ENCODE data around the gene MTA2.

GRCh38 chr11:62610403-62610802 lies 8.7 kb upstream of the MTA2 start:
- TF ChIP-seq HDGF (IDR thresholded peaks at IDR 0.05) (no peak), CTCF (IDR thresholded peaks at IDR 0.05 in 2 of 3, conservative IDR thresholded peaks at IDR 0.05 in 1 of 3; ENCODE audit: control insufficient read depth in 2 of 3, extremely low read depth in 1 of 3, insufficient read depth in 1 of 3, low read depth in 3 of 3, low read length in 3 of 3) (no peak), MYC (IDR thresholded peaks at IDR 0.05; ENCODE audit: insufficient read depth, insufficient read length, insufficient replicate concordance, low read length, severe bottlenecking) (no peak), ZBTB33 (IDR thresholded peaks at IDR 0.05) (no peak)

Data from GM12878 (cell line).